ENCODE results near the gene FBXO45. TPM values are rescaled to one million over a fixed set of nuclear protein-coding genes. Genes with fewer than 3 reads are reported as not detected.

The FBXO45 gene
- total RNA-seq, 1 experiment from 2014 or later, result 18.6 TPM

DNA sequence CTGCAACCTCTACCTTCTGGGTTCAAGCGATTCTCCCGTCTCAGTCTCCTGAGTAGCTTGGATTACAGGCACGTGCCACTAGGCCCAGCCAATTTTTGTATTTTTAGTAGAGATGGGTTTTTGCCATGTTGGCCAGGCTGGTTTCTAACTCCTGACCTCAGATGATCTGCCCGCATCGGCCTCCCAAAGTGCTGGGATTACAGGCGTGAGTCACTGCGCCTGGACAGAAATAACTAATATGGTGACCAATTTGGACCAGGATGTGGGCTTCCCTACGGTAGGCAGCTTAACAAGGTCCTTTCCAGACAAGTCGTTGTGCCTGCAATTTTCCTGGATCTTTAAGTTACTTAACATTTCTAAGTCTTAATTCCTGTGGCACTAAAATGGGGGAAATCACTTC, 14.9 kb upstream of the FBXO45 start:
- H3K4ac ChIP-seq (ENCODE audit: low read depth, low read length), result no peak overlapping the region
- TF ChIP-seq, protein P1, sequence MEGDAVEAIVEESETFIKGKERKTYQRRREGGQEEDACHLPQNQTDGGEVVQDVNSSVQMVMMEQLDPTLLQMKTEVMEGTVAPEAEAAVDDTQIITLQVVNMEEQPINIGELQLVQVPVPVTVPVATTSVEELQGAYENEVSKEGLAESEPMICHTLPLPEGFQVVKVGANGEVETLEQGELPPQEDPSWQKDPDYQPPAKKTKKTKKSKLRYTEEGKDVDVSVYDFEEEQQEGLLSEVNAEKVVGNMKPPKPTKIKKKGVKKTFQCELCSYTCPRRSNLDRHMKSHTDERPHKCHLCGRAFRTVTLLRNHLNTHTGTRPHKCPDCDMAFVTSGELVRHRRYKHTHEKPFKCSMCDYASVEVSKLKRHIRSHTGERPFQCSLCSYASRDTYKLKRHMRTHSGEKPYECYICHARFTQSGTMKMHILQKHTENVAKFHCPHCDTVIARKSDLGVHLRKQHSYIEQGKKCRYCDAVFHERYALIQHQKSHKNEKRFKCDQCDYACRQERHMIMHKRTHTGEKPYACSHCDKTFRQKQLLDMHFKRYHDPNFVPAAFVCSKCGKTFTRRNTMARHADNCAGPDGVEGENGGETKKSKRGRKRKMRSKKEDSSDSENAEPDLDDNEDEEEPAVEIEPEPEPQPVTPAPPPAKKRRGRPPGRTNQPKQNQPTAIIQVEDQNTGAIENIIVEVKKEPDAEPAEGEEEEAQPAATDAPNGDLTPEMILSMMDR (conservative IDR thresholded peaks at IDR 0.05), result no peak
- H3K9me3 Mint-ChIP-seq, result peaks cover 26 to 27% of the 10 kb centered on the region in 2 experiments
- H3K36me3 Mint-ChIP-seq (ENCODE audit: insufficient read depth in 1 of 3, low read depth in 3 of 3), result peaks cover 9 to 22% (median 18%) of the 10 kb centered on the region in 3 experiments
- H3K79me1 ChIP-seq (ENCODE audit: insufficient read depth, low read depth, low read length, poor library complexity, severe bottlenecking), result no peaks in the 10 kb centered on the region
- H3K56ac ChIP-seq (ENCODE audit: insufficient read length, low read depth, low read length), result no peak overlapping the region
- H4K20me1 ChIP-seq (ENCODE audit: control insufficient read depth, insufficient read depth, insufficient read length), result no peaks in the 10 kb centered on the region
- H3K9ac ChIP-seq (ENCODE audit: extremely low read depth, insufficient read length, low read length), result no peak overlapping the region
- H3K23ac ChIP-seq (ENCODE audit: insufficient read length, low read depth, low read length), result no peak overlapping the region
- no peak for DNase-seq
- WGBS (ENCODE audit: extremely low coverage, insufficient read length, low lambda C conversion rate), result no CpG with 5 or more reads among the region's 9 CpGs
- no peak overlapping the region for H4K5ac ChIP-seq (ENCODE audit: insufficient read length, low read depth, low read length)
- no peak overlapping the region for H3T11ph ChIP-seq (ENCODE audit: low read length)
- H3K18ac ChIP-seq (ENCODE audit: insufficient read length, low read depth, low read length), result no peak overlapping the region
- H3K27ac ChIP-seq (ENCODE audit: insufficient read length, low read depth, low read length), result no peak overlapping the region
- H3K79me2 ChIP-seq (ENCODE audit: insufficient read depth, low read length), result no peaks in the 10 kb centered on the region
- H2BK120ac ChIP-seq (ENCODE audit: low read depth, low read length, poor library complexity, severe bottlenecking), result no peak overlapping the region
- no peaks in the 10 kb centered on the region for H3K4me1 Mint-ChIP-seq
- no peak overlapping the region for H4K8ac ChIP-seq (replicated peaks; ENCODE audit: insufficient read length, low read depth, low read length)
- H3K4me3 Mint-ChIP-seq, result no peak overlapping the region
- H3K27me3 ChIP-seq (ENCODE audit: insufficient read depth, low read length), result no peaks in the 10 kb centered on the region
- no peak overlapping the region for H2BK15ac ChIP-seq (ENCODE audit: low read depth, low read length)
- no peak overlapping the region for H2AFZ ChIP-seq (ENCODE audit: low read length)
- H3K4me1 ChIP-seq (ENCODE audit: insufficient read depth, low read length), result no peaks in the 10 kb centered on the region
- H3K9me3 ChIP-seq (ENCODE audit: control insufficient read depth, low read depth, low read length), result no peaks in the 10 kb centered on the region
- H3K4me2 ChIP-seq (ENCODE audit: insufficient read depth, insufficient read length, low read length), result no peak overlapping the region
- H3K27ac Mint-ChIP-seq, result no peak overlapping the region
- no peak overlapping the region for H4K91ac ChIP-seq (ENCODE audit: insufficient read length, low read depth, low read length)
- H3K14ac ChIP-seq (ENCODE audit: insufficient read depth, low read length), result no peak overlapping the region
- no peak overlapping the region for H2AK5ac ChIP-seq (ENCODE audit: insufficient read length, low read length)
- H2BK5ac ChIP-seq (ENCODE audit: insufficient read length, low read length), result no peak overlapping the region
- peaks cover 7% of the 10 kb centered on the region for H3K27me3 Mint-ChIP-seq (ENCODE audit: low read depth)
- H2BK20ac ChIP-seq (ENCODE audit: low read depth, low read length, poor library complexity, severe bottlenecking), result no peak overlapping the region
- no peak overlapping the region for H2BK12ac ChIP-seq (ENCODE audit: insufficient read length, low read depth, low read length)
- no peaks in the 10 kb centered on the region for H3K23me2 ChIP-seq (ENCODE audit: insufficient read length, low read depth, low read length, poor library complexity, severe bottlenecking)

Measured in H9 (cell line).